ENCODE data around the gene TNFRSF25.

DNA sequence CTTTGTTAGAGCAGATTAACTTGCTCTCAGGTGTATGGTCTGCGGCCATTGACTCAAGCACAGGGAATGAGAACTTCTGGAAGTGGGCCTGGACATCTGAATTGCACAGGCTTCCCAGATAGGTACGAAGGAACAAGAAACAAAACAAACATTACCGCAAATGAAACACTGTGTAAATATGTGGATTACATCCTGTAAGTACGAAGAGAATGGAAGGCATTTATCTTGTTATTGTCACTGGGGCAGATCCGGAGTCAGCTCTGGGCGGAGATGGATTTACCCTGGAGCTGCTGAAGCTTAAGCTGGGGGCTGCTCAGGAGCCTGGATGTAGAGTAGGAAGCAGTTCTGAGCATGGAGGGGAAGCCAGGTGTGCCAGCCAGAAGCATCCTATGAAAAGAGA, 53.1 kb downstream of the TNFRSF25 start:
- TF ChIP-seq, protein P1, sequence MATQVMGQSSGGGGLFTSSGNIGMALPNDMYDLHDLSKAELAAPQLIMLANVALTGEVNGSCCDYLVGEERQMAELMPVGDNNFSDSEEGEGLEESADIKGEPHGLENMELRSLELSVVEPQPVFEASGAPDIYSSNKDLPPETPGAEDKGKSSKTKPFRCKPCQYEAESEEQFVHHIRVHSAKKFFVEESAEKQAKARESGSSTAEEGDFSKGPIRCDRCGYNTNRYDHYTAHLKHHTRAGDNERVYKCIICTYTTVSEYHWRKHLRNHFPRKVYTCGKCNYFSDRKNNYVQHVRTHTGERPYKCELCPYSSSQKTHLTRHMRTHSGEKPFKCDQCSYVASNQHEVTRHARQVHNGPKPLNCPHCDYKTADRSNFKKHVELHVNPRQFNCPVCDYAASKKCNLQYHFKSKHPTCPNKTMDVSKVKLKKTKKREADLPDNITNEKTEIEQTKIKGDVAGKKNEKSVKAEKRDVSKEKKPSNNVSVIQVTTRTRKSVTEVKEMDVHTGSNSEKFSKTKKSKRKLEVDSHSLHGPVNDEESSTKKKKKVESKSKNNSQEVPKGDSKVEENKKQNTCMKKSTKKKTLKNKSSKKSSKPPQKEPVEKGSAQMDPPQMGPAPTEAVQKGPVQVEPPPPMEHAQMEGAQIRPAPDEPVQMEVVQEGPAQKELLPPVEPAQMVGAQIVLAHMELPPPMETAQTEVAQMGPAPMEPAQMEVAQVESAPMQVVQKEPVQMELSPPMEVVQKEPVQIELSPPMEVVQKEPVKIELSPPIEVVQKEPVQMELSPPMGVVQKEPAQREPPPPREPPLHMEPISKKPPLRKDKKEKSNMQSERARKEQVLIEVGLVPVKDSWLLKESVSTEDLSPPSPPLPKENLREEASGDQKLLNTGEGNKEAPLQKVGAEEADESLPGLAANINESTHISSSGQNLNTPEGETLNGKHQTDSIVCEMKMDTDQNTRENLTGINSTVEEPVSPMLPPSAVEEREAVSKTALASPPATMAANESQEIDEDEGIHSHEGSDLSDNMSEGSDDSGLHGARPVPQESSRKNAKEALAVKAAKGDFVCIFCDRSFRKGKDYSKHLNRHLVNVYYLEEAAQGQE (IDR thresholded peaks at IDR 0.05; ENCODE audit: low read depth, low read length) = no peak
- TF ChIP-seq, protein P2, sequence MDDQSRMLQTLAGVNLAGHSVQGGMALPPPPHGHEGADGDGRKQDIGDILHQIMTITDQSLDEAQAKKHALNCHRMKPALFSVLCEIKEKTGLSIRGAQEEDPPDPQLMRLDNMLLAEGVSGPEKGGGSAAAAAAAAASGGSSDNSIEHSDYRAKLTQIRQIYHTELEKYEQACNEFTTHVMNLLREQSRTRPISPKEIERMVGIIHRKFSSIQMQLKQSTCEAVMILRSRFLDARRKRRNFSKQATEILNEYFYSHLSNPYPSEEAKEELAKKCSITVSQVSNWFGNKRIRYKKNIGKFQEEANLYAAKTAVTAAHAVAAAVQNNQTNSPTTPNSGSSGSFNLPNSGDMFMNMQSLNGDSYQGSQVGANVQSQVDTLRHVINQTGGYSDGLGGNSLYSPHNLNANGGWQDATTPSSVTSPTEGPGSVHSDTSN (IDR thresholded peaks at IDR 0.05) = no peak
- TF ChIP-seq, protein P3, sequence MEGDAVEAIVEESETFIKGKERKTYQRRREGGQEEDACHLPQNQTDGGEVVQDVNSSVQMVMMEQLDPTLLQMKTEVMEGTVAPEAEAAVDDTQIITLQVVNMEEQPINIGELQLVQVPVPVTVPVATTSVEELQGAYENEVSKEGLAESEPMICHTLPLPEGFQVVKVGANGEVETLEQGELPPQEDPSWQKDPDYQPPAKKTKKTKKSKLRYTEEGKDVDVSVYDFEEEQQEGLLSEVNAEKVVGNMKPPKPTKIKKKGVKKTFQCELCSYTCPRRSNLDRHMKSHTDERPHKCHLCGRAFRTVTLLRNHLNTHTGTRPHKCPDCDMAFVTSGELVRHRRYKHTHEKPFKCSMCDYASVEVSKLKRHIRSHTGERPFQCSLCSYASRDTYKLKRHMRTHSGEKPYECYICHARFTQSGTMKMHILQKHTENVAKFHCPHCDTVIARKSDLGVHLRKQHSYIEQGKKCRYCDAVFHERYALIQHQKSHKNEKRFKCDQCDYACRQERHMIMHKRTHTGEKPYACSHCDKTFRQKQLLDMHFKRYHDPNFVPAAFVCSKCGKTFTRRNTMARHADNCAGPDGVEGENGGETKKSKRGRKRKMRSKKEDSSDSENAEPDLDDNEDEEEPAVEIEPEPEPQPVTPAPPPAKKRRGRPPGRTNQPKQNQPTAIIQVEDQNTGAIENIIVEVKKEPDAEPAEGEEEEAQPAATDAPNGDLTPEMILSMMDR (IDR thresholded peaks at IDR 0.05) = no peak
- TF ChIP-seq, protein P4, sequence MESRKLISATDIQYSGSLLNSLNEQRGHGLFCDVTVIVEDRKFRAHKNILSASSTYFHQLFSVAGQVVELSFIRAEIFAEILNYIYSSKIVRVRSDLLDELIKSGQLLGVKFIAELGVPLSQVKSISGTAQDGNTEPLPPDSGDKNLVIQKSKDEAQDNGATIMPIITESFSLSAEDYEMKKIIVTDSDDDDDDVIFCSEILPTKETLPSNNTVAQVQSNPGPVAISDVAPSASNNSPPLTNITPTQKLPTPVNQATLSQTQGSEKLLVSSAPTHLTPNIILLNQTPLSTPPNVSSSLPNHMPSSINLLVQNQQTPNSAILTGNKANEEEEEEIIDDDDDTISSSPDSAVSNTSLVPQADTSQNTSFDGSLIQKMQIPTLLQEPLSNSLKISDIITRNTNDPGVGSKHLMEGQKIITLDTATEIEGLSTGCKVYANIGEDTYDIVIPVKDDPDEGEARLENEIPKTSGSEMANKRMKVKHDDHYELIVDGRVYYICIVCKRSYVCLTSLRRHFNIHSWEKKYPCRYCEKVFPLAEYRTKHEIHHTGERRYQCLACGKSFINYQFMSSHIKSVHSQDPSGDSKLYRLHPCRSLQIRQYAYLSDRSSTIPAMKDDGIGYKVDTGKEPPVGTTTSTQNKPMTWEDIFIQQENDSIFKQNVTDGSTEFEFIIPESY (IDR thresholded peaks at IDR 0.05; ENCODE audit: borderline replicate concordance, low read depth) = no peak
- TF ChIP-seq TCF12 (IDR thresholded peaks at IDR 0.05) (no peak), POLR2AphosphoS5 (IDR thresholded peaks at IDR 0.05; ENCODE audit: low read depth, low read length) (no peak), JUND (IDR thresholded peaks at IDR 0.05) (no peak), EP300 (IDR thresholded peaks at IDR 0.05; ENCODE audit: borderline replicate concordance in 1 of 2, low read depth in 1 of 2, low read length in 1 of 2) (no peak), MXI1 (IDR thresholded peaks at IDR 0.05; ENCODE audit: low read depth, low read length) (no peak)
